CD4-positive, alpha-beta T cell treated with Interleukin-12 subunit alpha and Interleukin-12 subunit beta, for 1 hour (primary cell): Measurements from ENCODE around the gene HUWE1.

Source experiments
- DNase-seq: peaks from one replicate; pipeline ENCODE4 v3.0.0-alpha.2; 2020

HUWE1 gene

DNA sequence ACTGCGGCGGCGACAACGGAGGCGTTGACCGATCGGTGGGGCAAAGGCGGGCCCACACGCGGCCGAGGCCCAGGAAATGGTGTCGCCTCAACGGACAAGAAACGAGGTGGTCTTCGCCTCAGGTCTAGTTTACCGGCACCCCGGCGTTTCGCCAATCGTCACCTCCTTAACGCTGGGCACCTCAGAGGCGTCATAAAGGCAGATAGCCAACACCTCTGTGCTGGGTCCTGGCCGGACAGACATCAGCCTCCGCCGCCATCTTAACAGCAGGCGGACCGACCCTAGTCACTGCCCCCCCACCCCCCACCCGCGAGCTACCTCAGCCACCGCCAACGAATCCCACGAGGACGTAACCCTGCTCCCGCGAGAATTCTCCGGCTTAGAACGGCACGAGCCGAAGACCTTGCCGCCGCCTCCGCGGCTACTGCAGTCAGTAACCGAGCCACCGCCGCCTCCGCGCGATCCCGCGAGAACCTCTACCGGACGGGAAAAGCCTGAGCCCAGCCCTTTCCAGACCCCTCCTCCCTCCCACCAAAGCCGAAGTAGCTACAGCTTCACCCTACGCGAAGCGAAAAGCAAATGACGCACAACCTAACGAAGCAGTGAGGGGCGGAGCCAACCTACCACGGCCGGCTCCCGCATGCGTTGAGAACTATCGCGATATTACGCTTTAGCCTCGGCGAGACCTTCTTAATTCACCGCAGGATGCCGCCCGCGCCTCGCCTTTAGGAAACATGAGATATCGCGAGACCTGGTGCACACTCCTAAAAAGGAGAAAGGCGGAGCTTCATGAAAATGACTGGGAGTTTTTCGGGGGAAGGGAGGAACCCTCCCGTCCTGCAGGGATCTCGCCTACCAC lies 2.7 kb downstream of the HUWE1 start:
- peak; percentile 95 for DNase-seq

DNA sequence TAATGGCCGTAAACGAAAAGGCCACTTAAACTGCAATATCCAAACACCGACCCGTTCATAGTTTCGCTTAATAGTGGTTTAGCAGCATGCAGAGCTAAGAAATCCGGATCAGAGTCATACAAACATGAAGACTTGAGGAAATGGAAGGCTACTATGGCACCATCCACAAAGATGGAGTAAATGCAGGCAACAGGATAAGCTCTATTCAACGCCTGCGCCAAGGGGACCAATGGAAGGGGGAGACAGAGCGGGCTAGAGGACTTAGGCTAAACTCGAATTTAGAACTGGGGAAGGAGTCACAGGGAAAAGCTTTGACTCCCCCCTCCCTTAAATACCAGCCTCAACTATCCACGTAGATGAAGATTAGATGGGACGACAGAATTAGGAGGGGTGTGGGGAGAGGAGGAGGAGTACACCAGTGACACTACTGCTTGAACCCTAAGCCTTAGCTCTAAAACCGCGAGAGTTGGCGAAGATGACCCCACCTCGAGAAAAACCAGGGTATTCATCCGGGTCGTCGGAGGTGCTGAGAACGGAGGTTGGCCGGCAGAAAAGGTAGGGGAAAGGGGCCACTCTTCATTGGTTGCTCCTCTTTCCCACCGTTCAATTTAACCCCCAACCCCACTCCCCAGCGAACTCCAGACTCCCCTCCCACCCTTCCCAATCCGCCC lies 3.5 kb downstream of the HUWE1 start:
- DNase-seq: peak; percentile 51

DNA sequence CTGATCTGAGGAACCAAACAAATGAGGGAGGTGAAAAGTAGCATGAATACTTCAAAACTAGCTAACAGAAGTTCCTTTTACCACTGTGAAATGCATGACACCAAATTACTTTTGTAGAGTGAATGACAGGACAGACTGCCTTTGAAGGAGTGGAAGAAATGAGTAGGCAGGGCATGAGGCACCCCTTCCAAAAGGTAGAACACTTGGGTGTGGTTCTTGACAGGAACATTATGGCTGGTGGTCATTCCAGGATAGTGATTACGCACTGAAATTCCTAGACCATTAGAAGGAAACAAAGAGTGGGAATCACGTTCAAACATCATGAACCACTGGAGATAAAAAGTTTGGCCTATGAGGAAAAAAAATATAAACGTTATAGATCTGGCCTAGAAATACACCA lies 4.9 kb downstream of the HUWE1 start:
- no peak for DNase-seq

DNA sequence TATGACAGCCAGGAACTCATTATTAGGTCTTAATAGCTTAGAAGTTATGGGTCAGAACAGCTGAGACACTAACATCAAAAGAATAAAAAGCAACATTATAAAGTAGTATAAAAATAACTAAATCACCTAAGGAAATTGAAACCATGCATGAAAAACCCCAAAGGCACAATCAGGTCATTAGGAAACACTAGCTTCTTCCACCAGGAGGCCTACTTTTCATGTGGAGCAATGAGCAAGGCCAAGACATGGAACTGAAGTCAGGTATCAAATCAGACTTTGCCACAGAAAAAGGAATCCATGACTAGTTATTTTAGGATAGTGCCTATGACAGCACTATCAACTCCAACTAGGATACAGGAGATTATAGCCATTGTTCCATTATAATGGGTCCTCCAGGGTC lies 7.9 kb downstream of the HUWE1 start:
- DNase-seq: peak; percentile 42

DNA sequence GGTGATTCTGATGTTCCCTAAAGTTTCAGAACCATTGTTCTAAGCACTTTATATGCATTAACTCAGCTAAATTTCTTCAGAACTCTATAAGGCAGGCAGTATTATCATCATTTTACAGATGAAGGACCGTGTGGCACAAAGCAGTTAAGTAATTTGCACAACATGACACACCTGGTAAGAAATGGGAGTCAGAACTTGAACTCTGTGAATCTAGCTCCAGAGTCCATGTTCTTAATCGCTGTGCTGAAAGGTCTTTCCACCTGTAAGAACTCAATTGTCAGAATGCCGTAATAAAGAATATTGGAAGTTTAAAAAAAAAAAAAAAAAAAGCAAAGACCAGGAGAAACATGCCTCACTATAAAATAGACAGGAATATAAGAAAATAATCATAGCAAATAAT lies 9.2 kb downstream of the HUWE1 start:
- no peak for DNase-seq

DNA sequence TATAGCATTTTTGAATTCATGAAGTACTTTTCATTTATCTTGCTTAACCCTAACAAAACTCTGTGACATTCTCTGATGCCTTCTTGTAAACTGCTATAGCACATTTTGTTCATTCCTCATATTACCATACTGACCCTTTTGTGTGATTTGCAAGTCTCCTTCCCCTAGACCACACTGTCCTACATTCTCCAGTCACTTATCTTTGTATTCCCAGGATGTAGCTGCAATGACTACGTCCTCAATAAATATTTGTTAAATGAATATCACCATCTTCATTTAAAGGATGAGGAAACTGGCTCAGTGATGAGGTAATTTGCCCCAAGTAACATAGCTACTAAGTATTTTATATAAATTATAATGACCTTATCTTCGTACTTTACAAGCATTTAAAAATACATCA lies 11.9 kb downstream of the HUWE1 start:
- DNase-seq: no peak

DNA sequence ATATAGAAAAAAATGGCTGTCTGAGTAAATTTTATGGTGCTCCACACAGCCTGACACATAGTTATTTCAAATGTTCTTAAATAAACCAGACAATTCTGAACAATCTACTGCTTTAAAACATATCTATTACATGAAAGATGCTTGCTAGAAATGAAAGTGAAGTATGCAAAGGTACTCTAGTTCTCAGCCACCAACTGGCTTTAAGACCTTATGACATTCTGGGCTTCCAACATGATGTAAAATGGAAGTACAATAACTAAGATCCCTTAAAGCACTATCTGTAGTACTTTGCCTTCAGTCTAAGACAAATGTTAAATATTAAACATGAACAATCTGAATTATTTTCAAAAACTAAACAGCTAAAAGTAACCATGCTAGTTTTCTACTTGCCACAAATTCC lies 17.3 kb downstream of the HUWE1 start:
- DNase-seq: no peak

DNA sequence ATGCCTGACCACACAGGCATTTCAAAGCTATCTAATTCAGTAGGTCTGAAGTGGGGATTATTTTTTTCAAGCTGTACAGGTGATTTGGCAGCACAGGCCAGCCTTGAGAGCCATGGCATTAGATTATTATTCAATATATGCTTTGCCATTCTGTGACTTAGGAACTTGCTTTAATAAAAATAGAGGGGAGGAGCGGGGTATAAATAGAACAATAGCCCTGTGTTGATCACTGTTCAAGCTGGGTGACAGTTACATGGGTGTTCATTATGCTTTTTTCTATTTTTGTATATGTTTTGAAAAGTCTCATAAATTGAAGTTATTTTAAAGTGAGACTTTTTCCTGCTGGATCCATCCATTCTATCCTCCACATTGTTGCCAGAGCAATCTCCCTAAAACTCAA lies 20.3 kb downstream of the HUWE1 start:
- DNase-seq: no peak

DNA sequence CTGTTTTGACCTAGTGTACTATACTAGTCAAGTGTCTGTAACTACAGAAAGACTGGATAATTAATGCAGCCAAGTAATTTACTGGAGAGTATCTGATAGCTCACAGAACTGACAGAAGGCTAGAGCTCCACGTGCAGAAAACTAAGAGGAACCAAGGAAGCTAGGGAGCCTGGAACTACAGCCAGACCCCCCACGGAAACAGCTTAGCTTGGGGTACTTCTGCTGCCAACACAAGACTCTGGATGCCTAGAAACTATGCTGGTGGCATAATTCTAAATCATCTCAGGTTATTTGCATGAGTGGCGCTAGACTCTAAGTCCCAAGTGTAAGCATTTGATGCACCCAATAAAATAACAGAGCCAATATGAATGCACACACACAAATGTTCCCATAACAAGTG lies 26.5 kb downstream of the HUWE1 start:
- no peak for DNase-seq

DNA sequence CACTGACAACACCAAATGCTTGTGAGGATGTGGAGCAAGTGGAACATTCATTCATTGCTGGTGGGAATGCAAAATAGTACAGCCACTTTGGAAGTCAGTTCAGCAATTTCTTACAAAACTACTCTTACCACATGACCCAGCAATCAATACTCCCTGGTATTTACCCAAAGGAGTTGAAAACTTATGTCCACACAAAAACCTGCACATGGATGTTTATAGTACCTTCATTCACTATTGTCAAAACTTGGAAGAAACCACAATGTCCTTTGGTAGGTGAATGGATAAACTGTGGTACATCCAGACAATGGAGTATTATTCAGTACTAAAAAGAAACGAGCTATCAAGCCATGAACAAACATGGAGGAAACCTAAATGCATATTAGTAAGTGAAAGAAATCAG lies 27.5 kb downstream of the HUWE1 start:
- no peak for DNase-seq

DNA sequence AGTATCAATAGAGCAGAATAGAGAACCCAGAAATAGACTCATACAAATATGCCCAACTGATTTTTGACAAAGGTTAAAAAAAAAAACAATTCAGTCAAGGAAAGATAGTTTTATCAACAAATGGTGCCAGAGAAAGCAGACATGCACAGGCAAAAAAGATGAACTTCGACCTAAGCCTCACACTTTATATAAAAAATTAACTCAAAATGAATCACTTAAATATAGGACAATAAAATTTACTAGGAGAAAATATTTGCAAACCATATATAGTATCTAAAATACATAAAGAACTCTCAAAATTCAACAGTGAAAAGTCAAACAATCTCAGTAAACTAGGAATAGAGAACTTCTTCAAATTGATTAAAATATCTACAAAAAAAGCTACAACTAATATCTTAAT lies 29.7 kb downstream of the HUWE1 start:
- no peak for DNase-seq

DNA sequence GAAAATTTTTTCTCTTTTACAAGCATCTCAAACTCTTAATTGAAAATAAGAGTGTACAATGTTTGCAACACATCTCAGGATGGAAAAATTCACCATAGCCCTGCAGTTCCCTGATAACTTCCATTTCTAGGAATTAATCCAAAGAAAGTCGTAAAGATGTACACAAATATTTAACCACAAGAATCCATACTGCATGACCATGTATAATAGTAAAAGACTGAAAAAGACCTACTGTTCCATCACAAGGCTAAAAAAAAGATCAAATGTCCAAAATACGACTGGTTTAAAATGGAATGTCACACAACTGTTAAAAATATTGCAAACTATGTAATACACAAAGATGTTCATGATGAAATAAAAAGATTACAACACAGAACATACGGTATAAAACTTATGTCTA lies 32.1 kb downstream of the HUWE1 start:
- no peak for DNase-seq

DNA sequence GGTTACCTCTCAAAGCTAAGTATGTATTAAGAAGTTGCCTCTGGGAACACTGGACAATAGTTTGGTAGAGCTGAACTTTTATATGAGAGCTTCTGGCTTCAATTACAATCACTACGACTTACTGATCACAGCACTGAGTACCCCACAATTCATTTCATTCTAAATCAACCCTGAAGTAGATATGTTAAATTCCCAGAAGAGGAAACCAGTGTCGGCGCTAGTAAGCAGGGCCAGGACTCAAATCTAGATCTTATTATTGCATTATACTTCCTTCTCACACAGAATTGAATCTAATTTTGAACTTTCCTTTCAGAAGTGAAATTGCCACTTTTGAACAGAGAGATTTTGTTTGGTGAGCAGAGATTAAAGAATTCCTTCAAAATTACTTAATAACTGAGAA lies 41.8 kb downstream of the HUWE1 start:
- no peak for DNase-seq

DNA sequence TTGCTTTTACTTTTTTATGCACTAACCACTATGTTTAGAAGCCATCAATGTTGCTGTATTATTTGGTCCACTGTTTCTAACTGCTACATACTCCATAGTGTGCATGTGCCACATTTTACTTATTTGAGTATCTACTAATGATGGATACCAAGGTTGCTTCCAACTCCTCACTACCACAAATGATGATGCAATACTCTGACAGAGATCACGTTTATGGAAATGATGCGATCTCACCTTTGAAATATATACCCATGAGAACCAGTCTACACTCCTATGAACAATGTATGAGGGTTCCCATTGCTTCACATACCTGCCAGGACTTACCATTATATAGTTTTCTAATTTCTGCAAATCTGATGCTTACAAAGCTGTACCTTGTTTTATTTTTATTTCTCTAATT lies 44.2 kb downstream of the HUWE1 start:
- DNase-seq: no peak

DNA sequence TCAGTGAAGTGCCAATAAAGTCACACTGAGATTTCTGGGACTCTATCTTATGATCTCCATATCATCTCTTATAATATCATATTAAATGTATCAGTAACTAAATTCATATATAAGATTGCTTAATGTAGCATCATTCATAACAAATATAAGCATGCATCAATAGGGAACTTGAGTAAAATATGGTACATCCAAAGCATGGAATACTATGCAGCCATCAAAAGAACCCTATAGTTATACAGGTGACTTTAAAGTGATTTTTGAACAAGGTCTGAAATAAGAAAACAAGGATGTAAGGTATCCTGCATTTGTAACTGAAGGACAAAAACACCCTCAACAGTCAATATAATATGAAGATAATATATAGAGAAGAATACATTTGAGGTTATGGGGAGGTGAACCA lies 47.3 kb downstream of the HUWE1 start:
- no peak for DNase-seq

DNA sequence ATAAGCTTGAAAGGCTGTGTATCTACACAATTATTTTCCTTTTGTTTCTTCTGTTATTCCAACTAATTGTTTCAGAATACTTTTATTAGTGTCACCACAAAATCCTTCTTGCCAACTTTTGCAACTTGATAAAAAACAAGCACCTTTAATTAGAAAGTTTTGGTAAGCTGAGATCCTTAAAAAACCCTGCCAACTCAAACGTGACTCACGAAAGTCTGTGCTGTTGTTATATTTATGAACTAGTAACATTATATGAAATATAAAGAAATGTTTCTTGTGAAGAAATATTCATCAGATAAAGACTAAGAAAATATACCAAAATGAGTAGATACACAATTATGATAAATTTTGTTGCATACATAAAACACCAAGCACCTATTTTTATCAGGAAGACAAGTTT lies 49.0 kb downstream of the HUWE1 start:
- DNase-seq: no peak

DNA sequence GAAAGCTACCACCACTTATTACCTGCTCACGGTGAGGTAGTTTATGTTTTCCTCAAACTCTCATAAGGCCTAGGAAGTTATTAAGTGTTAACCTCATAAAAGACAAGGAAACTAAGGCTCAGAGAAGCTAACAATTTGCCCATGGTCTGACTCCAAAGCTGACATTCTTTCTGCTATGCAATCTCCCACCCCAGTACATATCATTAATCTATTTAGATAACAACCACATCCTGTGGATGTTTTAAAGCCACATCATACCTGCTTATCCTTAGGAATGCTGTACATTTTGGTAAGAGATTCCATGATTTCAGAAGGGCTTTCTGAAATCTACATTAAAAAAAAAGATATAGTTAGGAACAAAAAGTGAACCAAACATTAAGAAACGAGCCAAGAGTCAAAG lies 55.4 kb downstream of the HUWE1 start:
- no peak for DNase-seq

DNA sequence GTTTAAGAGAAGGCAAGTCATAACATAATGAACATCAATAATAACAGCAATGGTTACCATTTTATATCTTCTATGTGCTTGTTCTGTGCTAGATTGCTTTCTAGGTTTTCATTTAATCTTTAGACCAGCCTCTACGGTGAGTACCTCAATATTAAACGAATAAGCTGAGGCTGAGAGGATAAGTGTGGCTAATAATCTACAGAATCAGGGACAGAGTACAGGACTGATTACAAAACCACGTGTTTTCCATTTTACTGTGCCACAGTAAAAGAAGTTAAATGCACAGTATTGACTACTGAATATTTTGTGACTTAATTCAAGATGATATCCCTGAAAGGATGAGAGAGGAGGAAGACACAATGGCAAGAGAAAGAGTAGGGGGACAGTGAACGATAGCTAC lies 56.3 kb downstream of the HUWE1 start:
- DNase-seq: no peak

DNA sequence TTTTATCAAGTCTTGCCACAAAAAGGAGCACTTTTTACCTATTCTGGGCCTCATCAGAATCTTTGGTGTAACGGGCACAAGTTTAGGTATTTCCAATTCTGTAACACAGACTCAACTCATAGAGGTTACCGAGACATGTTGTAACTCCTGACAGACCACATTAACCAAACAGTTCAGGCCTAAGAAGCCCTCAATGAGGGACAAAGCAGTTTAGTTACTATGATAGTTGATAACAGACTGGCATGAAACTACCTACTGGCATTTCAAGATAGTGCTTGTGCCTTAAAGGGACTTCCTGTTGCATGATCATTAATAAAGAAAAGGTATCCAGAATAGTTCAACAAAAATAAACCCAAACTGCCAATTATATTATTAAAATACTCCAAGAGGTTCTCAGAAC lies 64.1 kb downstream of the HUWE1 start:
- no peak for DNase-seq

DNA sequence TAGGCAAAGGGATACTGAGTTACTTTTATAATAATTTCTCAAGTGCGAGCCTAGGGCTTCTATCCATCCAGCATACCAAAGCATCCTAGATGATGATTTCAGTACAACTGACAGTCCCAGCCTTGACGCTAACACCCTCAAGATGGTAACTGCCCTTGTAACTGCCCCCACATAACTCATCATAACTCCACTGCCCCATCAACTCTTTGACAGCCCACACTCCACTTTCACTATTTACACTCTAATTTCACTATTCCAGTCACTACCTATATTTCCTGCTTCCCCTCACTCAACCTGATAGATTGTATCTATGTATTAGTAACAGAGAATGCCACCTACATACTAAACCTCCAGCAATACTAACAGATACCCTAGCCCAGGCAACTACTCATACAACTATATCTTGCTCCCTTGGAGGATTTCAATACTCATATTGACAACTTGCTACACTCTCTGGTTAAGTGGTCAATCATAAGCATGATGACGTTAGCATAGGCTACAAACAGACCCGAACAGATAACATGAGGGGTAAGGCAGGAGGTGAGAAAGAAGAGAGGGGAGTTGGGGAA lies 65.0 kb downstream of the HUWE1 start:
- DNase-seq: no peak

DNA sequence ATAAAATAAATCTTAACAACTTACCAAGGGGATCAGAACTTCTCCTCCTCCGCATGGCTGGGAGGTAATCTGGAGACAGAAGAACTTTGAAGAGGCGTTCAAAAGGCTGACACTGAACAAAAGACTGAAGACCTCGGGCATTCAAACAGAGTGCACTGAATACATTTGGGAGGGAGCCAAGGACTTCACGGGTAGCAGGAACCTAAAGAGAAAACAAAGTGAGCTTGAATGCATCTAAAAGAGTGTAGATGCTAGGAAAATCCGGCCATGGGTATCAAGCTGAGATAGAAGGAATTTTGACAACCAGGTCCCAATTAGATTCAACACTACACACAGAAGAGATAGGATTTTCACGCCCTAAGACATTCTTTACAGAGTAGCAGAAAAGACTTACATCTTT lies 69.6 kb downstream of the HUWE1 start:
- DNase-seq: no peak

DNA sequence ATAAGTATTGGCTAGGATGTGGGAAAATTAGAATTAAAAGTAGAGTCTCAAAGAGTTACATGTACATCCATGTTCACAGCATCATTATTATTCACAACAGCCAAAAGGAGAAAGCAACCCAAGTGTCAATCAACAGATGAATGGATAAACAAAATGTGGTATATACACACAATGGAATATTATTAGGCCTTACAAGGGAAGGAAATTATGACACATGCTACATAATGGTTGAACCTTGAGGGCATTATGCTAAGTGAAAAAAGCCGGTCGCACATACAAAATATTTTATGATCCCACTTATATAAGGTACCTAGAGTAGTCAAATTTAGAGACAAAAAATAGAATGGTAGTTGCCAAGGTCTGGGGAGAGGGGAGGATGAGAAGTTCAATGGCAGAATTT lies 80.1 kb downstream of the HUWE1 start:
- DNase-seq: no peak

DNA sequence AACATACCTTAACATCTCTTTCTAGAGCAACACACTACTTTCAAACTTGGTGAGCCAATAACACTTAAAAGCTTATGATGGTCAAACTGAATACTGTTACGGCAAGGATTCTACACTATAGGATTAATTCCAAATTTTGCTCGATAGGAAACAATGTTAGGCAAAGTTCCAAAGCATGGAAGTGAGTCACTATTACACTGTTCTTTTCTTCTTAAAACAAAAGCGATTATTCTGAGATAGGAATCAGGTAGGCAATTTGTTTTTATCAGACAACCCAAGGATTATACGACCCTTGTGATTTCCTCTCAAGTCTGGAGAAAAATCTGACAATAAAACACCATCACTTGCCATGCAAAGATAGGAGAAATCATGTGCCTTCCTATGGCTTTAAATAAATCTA lies 81.5 kb downstream of the HUWE1 start:
- DNase-seq: no peak

DNA sequence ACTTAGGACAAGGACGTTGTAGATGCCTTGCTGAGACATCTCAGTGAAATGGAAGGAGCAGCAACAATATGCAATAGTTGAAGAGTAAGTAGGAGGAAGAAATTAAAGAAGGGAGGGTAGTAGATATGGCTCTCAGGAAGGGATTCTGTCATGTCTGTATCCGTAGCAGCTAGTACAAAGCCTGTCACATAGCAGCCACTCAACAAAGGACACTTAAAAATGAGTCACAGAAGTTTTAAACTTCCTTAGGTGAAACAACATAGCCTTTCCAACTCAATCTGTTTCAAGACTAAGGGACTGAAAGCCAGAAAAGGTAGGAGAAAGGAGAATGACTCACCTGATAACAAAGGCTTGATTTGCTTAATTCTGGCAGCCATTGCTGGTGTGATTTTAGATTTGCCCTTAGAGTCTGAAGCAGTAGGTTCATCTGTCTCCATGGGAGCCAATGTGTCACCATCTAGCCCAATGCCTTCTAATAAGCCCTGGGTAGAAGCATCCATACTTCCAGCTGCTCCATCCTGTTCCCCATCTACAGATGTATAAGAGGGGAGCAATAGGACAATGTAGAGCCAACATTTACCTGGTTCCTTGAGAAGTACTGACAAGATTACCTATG lies 86.6 kb downstream of the HUWE1 start:
- no peak for DNase-seq
